ENCODE results near the gene SEH1L.
"Not testable (repeated sequence)": the region's sequence is repeated elsewhere in the genome, so short reads cannot be mapped to it uniquely, and the experiment has no call there.

Gene SEH1L

GRCh38 chr18:12947285-12948049 lies at the start of gene SEH1L:
Gene SEH1L (plus strand): TSS chr18:12948011. CDS start chr18:12948122, 111 bp downstream.
- peak; percentile 99 for DNase-seq (ENCODE audit: low spot score)
- TF ChIP-seq CTCF (IDR thresholded peaks at IDR 0.05; ENCODE audit: extremely low read depth, missing control alignments) = no peak

- DNase-seq (ENCODE audit: low spot score) = not testable (repeated sequence)
Observed at GRCh38 chr18:12901208-12901607, 46.6 kb upstream of the SEH1L start.

- TF ChIP-seq CTCF (IDR thresholded peaks at IDR 0.05; ENCODE audit: extremely low read depth, missing control alignments) = no peak
- DNase-seq (ENCODE audit: low spot score) = no peak
Observed at GRCh38 chr18:12904012-12904516, 43.7 kb upstream of the SEH1L start.

GRCh38 chr18:12906119-12906518 lies 41.7 kb upstream of the SEH1L start:
- DNase-seq (ENCODE audit: low spot score) = no peak

GRCh38 chr18:12906773-12907172 lies 41.0 kb upstream of the SEH1L start:
- TF ChIP-seq CTCF (IDR thresholded peaks at IDR 0.05; ENCODE audit: extremely low read depth, missing control alignments) = no peak
- DNase-seq (ENCODE audit: low spot score) = no peak

More at GRCh38 chr18:12906119-12906518, 41.7 kb upstream of the SEH1L start:
- no peak for TF ChIP-seq CTCF (IDR thresholded peaks at IDR 0.05; ENCODE audit: extremely low read depth, missing control alignments)

- no peak for DNase-seq (ENCODE audit: low spot score)
- no peak for TF ChIP-seq CTCF (IDR thresholded peaks at IDR 0.05; ENCODE audit: extremely low read depth, missing control alignments)
Observed at GRCh38 chr18:12907258-12907925, 40.4 kb upstream of the SEH1L start.

GRCh38 chr18:12908706-12909105 lies 39.1 kb upstream of the SEH1L start:
- TF ChIP-seq CTCF (IDR thresholded peaks at IDR 0.05; ENCODE audit: extremely low read depth, missing control alignments) = no peak

More at GRCh38 chr18:12908706-12909105, 39.1 kb upstream of the SEH1L start:
- DNase-seq (ENCODE audit: low spot score) = no peak

Measured in GM20000 (cell line).